ENCODE data around the gene MYL9. TPM values are rescaled to one million over a fixed set of nuclear protein-coding genes. Genes with fewer than 3 reads are reported as not detected.

Gene MYL9
- total RNA-seq, 1 donor from 2014 or later: 0.69 TPM

- intact Hi-C loops (cut with micrococcal nuclease): no loop called here
Observed at GRCh38 chr20:36525620-36526365, 15.5 kb upstream of the MYL9 start.

GRCh38 chr20:36526521-36527011 lies 14.8 kb upstream of the MYL9 start:
- intact Hi-C loops (cut with micrococcal nuclease): no loop called here

- intact Hi-C loops (cut with micrococcal nuclease): no loop called here
Observed at GRCh38 chr20:36527331-36528125, 13.8 kb upstream of the MYL9 start.

- intact Hi-C loops (cut with micrococcal nuclease): no loop called here
Observed at GRCh38 chr20:36528176-36528874, 13.0 kb upstream of the MYL9 start.

GRCh38 chr20:36528875-36529417 lies 12.4 kb upstream of the MYL9 start:
- intact Hi-C loops (cut with micrococcal nuclease): no loop called here

- intact Hi-C loops (cut with micrococcal nuclease): no loop called here
Observed at GRCh38 chr20:36532388-36532787, 8.9 kb upstream of the MYL9 start.

GRCh38 chr20:36532822-36533221 lies 8.5 kb upstream of the MYL9 start:
- intact Hi-C loops (cut with micrococcal nuclease): no loop called here

- intact Hi-C loops (cut with micrococcal nuclease): no loop called here
Observed at GRCh38 chr20:36538026-36538722, 3.1 kb upstream of the MYL9 start.

- intact Hi-C loops (cut with micrococcal nuclease): no loop called here
Observed at GRCh38 chr20:36540551-36541211, 638 bp upstream of the MYL9 start.

GRCh38 chr20:36541768-36542488 lies 609 bp downstream of the MYL9 start:
- intact Hi-C loops (cut with micrococcal nuclease): no loop called here

- intact Hi-C loops (cut with micrococcal nuclease): no loop called here
Observed at GRCh38 chr20:36542516-36543183, 1.3 kb downstream of the MYL9 start.

GRCh38 chr20:36543184-36544133 lies 2.1 kb downstream of the MYL9 start:
- intact Hi-C loops (cut with micrococcal nuclease): no loop called here

GRCh38 chr20:36544134-36545018 lies 3.1 kb downstream of the MYL9 start:
- intact Hi-C loops (cut with micrococcal nuclease): no loop called here

GRCh38 chr20:36546111-36546736 lies 4.9 kb downstream of the MYL9 start:
- intact Hi-C loops (cut with micrococcal nuclease): no loop called here

- intact Hi-C loops (cut with micrococcal nuclease): no loop called here
Observed at GRCh38 chr20:36547186-36548005, 6.1 kb downstream of the MYL9 start.

- intact Hi-C loops (cut with micrococcal nuclease): no loop called here
Observed at GRCh38 chr20:36548006-36548315, 6.6 kb downstream of the MYL9 start.
